Lower leg skin (tissue), 4 donors: Measurements from ENCODE around the gene DENND5A. TPM values are rescaled to one million over a fixed set of nuclear protein-coding genes. Genes with fewer than 3 reads are reported as not detected.

Experiments used
- DNase-seq, 2 donors: peaks; one replicate each; pipeline ENCODE4 v3.0.0-alpha.2; 2019; ENCODE audit warnings: low spot score in 2 of 2
- H3K4me3 ChIP-seq: fragments of 200-600 bp; sonication (generic); 2 replicates; pipeline ENCODE4 v1.5.1; 2017; ENCODE audit warnings: mild to moderate bottlenecking, low read depth; ENCODE audit not compliant: poor library complexity, severe bottlenecking
- CTCF ChIP-seq, 3 donors: fragments of 450-650 bp; IDR thresholded peaks; one replicate each; pipeline ENCODE4 v1.5.1; 2016; ENCODE audit warnings: antibody characterized with exemption in 3 of 3, mild to moderate bottlenecking in 3 of 3, moderate library complexity in 2 of 3
- POLR2A ChIP-seq, 2 donors: fragments of 450-650 bp; IDR thresholded peaks; one replicate each; pipeline ENCODE4 v1.6.1; 2016 to 2017; ENCODE audit warnings: antibody characterized with exemption in 2 of 2, mild to moderate bottlenecking in 1 of 2, moderate library complexity in 1 of 2
- WGBS, 2 donors: methylation state at CpG; one replicate each; pipeline ENCODE4 v1.1.5; 2018; 5-methylcytosine and 5-hydroxymethylcytosine counted together
- intact Hi-C: fragments of 100-400 bp; cut with DNase I; formaldehyde crosslinking; loops from one replicate; pipeline ENCODE4 v1.15.0; 2023; ENCODE audit warnings: low total_unique reads
- total RNA-seq, 4 donors: library from RNA; depleted of rRNA; stranded (reverse); fragments of >200 nt; gene quantifications; one replicate each; pipeline ENCODE4 v1.1.0, GENCODE V29; 2016

DENND5A gene
- total RNA-seq, 4 donors from 2014 or later: 21.2 to 34.1 (median 28.7) TPM

- intact Hi-C loops: no loop called here
- no peak for DNase-seq
- WGBS, 2 donors: 87 to 91% methylated on average over 8 of the region's 8 CpGs
- no peak overlapping the region for H3K4me3 ChIP-seq
- TF ChIP-seq POLR2A (IDR thresholded peaks at IDR 0.05) (no peak), CTCF (IDR thresholded peaks at IDR 0.05) (no peak)
Measured at GRCh38 chr11:9277176-9277575, 12.0 kb upstream of the DENND5A start.

DNA sequence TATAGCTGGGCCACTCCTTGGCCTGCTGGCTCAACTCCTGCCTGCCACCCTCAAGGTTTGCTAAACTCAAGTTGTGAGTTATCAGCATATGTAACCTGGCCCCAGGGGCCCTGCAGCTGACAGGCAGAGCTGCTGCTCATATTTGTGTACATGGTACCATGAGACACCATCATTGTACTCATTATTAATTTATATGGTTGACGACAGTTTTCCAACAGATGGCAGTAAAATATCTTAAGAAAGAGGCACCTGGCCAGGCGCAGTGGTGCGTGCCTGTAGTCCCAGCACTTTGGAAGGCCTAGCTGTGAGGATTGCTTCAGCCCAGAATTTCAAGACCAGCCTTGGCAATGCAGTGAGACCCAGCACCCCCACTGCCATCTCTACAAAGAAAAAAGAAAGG, 11.4 kb upstream of the DENND5A start:
- no peak overlapping the region for H3K4me3 ChIP-seq
- TF ChIP-seq POLR2A (IDR thresholded peaks at IDR 0.05): no peak
- TF ChIP-seq CTCF (IDR thresholded peaks at IDR 0.05): no peak
- intact Hi-C loops: no loop called here
- 92 to 93% methylated on average over 3 of the region's 3 CpGs for WGBS, 2 donors
- DNase-seq: no peak

DNA sequence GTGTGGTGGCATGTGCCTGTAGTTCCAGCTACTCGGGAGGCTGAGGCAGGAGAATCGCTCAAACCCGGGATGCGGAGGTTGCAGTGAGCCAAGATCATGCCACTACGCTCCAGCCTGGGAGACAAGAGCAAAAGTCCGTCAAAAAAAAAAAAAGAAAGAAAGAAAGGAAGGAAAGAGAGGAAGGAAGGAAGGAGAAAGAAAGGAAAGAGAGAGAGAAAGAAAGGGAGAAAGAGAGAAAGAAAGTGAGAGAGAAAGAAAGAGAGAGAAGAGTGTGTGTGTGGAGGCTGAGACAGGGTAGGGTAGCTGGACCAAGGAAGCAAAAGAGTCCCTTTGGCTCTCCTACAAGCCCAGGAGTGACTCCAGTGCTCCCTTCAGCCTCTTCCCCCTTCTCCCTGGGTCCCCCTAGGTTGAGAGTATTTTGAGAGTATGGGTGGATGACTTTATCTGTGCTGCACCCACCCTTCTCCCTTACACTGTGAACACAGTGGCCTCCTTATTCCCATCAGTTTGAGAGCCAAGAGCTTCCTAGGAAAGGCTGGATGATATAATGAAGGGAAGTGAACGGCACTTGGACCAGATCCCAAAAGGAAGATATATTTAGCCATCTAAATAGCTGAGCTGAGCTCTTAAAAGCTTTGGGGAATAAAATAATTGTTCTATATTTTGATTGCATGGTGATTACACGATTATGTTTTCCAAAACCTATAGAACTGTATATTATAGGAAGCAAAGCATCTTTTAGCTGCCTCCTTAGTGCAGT, 9.5 kb upstream of the DENND5A start:
- WGBS, 2 donors: 66 to 72% methylated on average over 8 of the region's 8 CpGs
- TF ChIP-seq CTCF (IDR thresholded peaks at IDR 0.05) (no peak), POLR2A (IDR thresholded peaks at IDR 0.05) (no peak)
- no peak overlapping the region for H3K4me3 ChIP-seq
- DNase-seq: no peak
- intact Hi-C loops: no loop called here

DNA sequence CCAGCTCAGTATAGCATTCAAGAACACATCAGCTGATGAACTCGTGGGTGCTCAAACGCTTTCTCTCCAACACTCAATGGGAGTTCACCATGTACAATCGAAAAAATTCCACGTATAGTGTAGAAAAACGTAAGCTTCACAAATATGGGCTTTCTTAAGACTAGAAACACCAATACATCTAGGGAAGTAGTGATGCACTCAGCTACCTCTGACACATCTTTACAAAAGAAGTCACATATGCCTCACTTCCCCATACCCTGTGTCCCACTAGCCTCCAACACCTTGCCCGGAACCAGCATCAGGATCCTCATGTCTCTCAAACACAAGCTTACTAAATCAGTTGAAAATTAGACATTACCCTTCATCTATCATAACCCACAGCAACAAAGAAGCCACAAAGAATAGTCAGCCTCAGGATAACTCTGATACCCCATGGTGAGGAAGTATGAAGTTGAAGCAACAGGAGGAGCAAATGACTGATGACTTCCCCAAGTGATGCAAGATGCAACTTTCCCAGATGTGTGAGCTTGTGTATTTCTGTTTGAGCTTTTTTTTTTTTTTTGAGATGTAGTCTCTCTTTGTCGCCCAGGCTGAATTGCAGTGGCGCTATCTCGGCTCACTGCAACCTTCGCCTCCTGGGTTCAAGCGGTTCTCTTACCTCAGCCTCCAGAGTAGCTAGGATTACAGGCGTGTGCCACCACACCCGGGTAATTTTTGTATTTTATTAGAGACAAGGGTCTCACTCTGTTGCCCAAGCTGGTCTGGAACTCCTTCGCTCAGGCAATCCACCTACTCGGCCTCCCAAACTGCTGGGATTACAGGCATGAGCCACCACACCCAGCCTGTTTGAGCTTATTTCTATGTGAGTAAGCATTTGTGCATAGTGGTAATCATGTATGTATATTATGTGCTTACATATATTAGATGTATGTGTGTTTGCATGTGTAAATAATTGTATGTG, 8.5 kb upstream of the DENND5A start:
- no peak for DNase-seq
- no peak overlapping the region for H3K4me3 ChIP-seq
- intact Hi-C loops: no loop called here
- WGBS, 2 donors: 87 to 89% methylated on average over 15 of the region's 15 CpGs
- no peak for TF ChIP-seq CTCF (IDR thresholded peaks at IDR 0.05)

- 84 to 97% methylated on average over 2 of the region's 2 CpGs for WGBS, 2 donors
- no peak for DNase-seq
- TF ChIP-seq POLR2A (IDR thresholded peaks at IDR 0.05) (no peak), CTCF (IDR thresholded peaks at IDR 0.05) (no peak)
- H3K4me3 ChIP-seq: no peak overlapping the region
- intact Hi-C loops: no loop called here
Measured at GRCh38 chr11:9269492-9270013, 4.4 kb upstream of the DENND5A start.
